Stimulated activated naive CD4-positive, alpha-beta T cell (primary cell): ENCODE measurements around the gene NTRK3.
"Not testable (repeated sequence)": the region's sequence is repeated elsewhere in the genome, so short reads cannot be mapped to it uniquely, and the experiment has no call there.

Experiments used
- DNase-seq, 6 experiments: peaks; one replicate each; lab custom pipeline; 2025; lab: John Stamatoyannopoulos, UW

NTRK3 gene

GRCh38 chr15:88073391-88073691 is 183.2 kb downstream of the NTRK3 start:
- DNase-seq: no peak

GRCh38 chr15:88072598-88073390 is 183.7 kb downstream of the NTRK3 start:
- DNase-seq: no peak

GRCh38 chr15:88072133-88072532 is 184.4 kb downstream of the NTRK3 start:
- DNase-seq: not testable (repeated sequence)

- no peak for DNase-seq
Measured at GRCh38 chr15:88071141-88071540, 185.4 kb downstream of the NTRK3 start.

GRCh38 chr15:88069561-88069960 is 187.0 kb downstream of the NTRK3 start:
- no peak for DNase-seq

- no peak for DNase-seq
Measured at GRCh38 chr15:88067331-88067685, 189.2 kb downstream of the NTRK3 start.

GRCh38 chr15:88066636-88067330 is 189.8 kb downstream of the NTRK3 start:
- DNase-seq: no peak

- no peak for DNase-seq
Measured at GRCh38 chr15:88061452-88061851, 195.1 kb downstream of the NTRK3 start.

GRCh38 chr15:88060383-88060782 is 196.2 kb downstream of the NTRK3 start:
- DNase-seq: no peak

GRCh38 chr15:88057836-88058235 is 198.7 kb downstream of the NTRK3 start:
- no peak for DNase-seq

GRCh38 chr15:88049506-88049905 is 207.0 kb downstream of the NTRK3 start:
- no peak for DNase-seq

GRCh38 chr15:88048755-88049154 is 207.8 kb downstream of the NTRK3 start:
- DNase-seq: no peak

- no peak for DNase-seq
Measured at GRCh38 chr15:88048237-88048636, 208.3 kb downstream of the NTRK3 start.

GRCh38 chr15:88046576-88047129 is 209.9 kb downstream of the NTRK3 start:
- no peak for DNase-seq

- DNase-seq: no peak
Measured at GRCh38 chr15:88043396-88043795, 213.1 kb downstream of the NTRK3 start.

- no peak for DNase-seq
Measured at GRCh38 chr15:88042047-88042446, 214.5 kb downstream of the NTRK3 start.

GRCh38 chr15:88040516-88040915 is 216.0 kb downstream of the NTRK3 start:
- no peak for DNase-seq

- DNase-seq: no peak
Measured at GRCh38 chr15:88038261-88038660, 218.3 kb downstream of the NTRK3 start.

- DNase-seq: no peak
Measured at GRCh38 chr15:88036154-88036839, 220.2 kb downstream of the NTRK3 start.

GRCh38 chr15:88035381-88035780 is 221.2 kb downstream of the NTRK3 start:
- no peak for DNase-seq

GRCh38 chr15:88033421-88033820 is 223.1 kb downstream of the NTRK3 start:
- DNase-seq: not testable (repeated sequence)

GRCh38 chr15:88032787-88033186 is 223.8 kb downstream of the NTRK3 start:
- no peak for DNase-seq

GRCh38 chr15:88031461-88031860 is 225.1 kb downstream of the NTRK3 start:
- no peak for DNase-seq
